H1 (cell line): ENCODE data around the gene LMNA. TPM values are rescaled to one million over a fixed set of nuclear protein-coding genes. Genes with fewer than 3 reads are reported as not detected.

Source experiments
- CTCF ChIA-PET: fragments of 300-600 bp; sonication (Branson Sonifier 250); formaldehyde crosslinking; loops from one replicate; lab custom pipeline; 2021; ENCODE audit not compliant: partially characterized antibody; lab: Charles Lee
- POLR2A ChIA-PET: fragments of 300-600 bp; sonication (Branson Sonifier 250); formaldehyde crosslinking; loops from one replicate; lab custom pipeline; 2021; ENCODE audit warnings: inconsistent platforms; ENCODE audit not compliant: partially characterized antibody; lab: Charles Lee
- DNase-seq, 2 experiments: peaks; one replicate each; pipeline versions ENCODE4 v3.0.0 to v3.0.0-alpha.2; 2010 to 2022; ENCODE audit warnings: low spot score in 2 of 2, low read depth in 1 of 2, mixed read lengths in 1 of 2
- FAIRE-seq: peaks from 2 replicates; lab custom pipeline; 2011; peaks lifted over from hg19 to GRCh38; lab: Jason Lieb, UNC
- H2AFZ ChIP-seq: 2 replicates; pipeline ENCODE4 v1.8.1; 2012; ENCODE audit warnings: low read length, inconsistent platforms
- H2AK5ac ChIP-seq: 2 replicates; pipeline ENCODE4 v1.6.1; 2013; ENCODE audit warnings: low read depth, low read length
- H2BK120ac ChIP-seq: replicated peaks from 2 replicates; pipeline ENCODE3; 2013; ENCODE audit warnings: low read depth, low read length, inconsistent platforms
- H2BK12ac ChIP-seq: 2 replicates; pipeline ENCODE4 v1.6.1; 2013; ENCODE audit warnings: low read depth, low read length
- H2BK15ac ChIP-seq: 2 replicates; pipeline ENCODE4 v1.6.1; 2013; ENCODE audit warnings: low read length
- H2BK20ac ChIP-seq: 2 replicates; pipeline ENCODE4 v1.6.1; 2013; ENCODE audit warnings: low read length
- H2BK5ac ChIP-seq: 2 replicates; pipeline ENCODE4 v1.6.1; 2013; ENCODE audit warnings: low read depth, low read length
- H3K14ac ChIP-seq: 2 replicates; pipeline ENCODE4 v1.6.1; 2013; ENCODE audit warnings: inconsistent platforms; ENCODE audit not compliant: insufficient read length
- H3K18ac ChIP-seq: 2 replicates; pipeline ENCODE4 v1.6.1; 2013; ENCODE audit warnings: low read length; ENCODE audit errors: extremely low read depth
- H3K23ac ChIP-seq: 2 replicates; pipeline ENCODE4 v1.6.1; 2013; ENCODE audit warnings: inconsistent platforms; ENCODE audit not compliant: insufficient read length
- H3K23me2 ChIP-seq: 2 replicates; pipeline ENCODE4 v1.6.1; 2013; ENCODE audit warnings: low read depth, low read length
- H3K27ac ChIP-seq: 2 replicates; pipeline ENCODE4 v1.6.1; 2011; ENCODE audit warnings: low read depth, low read length, inconsistent platforms
- H3K27me3 ChIP-seq, 4 experiments: replicated peaks in 1 of 4; 1 replicate in 1 of 4; 2 replicates in 3 of 4; pipeline versions ENCODE4 v1.6.1 to v1.8.1; 2011 to 2013; ENCODE audit warnings: low read length in 3 of 4, mild to moderate bottlenecking in 3 of 4, inconsistent platforms in 2 of 4, mixed read lengths in 2 of 4, moderate library complexity in 1 of 4; ENCODE audit not compliant: control insufficient read depth in 3 of 4, insufficient read depth in 3 of 4; ENCODE audit errors: extremely low read depth in 1 of 4
- H3K36me3 ChIP-seq, 4 experiments: 2 replicates each; pipeline versions ENCODE4 v1.6.1 to v1.8.1; 2011 to 2013; ENCODE audit warnings: mild to moderate bottlenecking in 4 of 4, low read length in 3 of 4, moderate library complexity in 2 of 4, control low read depth in 1 of 4, inconsistent platforms in 1 of 4; ENCODE audit not compliant: insufficient read depth in 4 of 4, control insufficient read depth in 2 of 4
- H3K4ac ChIP-seq: replicated peaks from 2 replicates; pipeline ENCODE3; 2013; ENCODE audit warnings: low read length, low read depth, mixed read lengths, inconsistent platforms; ENCODE audit not compliant: insufficient read length
- H3K4me1 ChIP-seq, 4 experiments: replicated peaks in 1 of 4; 1 replicate in 1 of 4; 2 replicates in 3 of 4; pipeline versions ENCODE4 v1.6.1 to v1.8.1; 2011 to 2013; ENCODE audit warnings: low read length in 3 of 4, inconsistent platforms in 2 of 4, mixed read lengths in 1 of 4; ENCODE audit not compliant: insufficient read depth in 4 of 4, control insufficient read depth in 3 of 4
- H3K4me2 ChIP-seq, 2 experiments: 2 replicates each; pipeline versions ENCODE4 v1.6.1 to v1.8.1; 2011 to 2013; ENCODE audit warnings: low read depth in 2 of 2, low read length in 2 of 2, control low read depth in 1 of 2, inconsistent platforms in 1 of 2, mild to moderate bottlenecking in 1 of 2; ENCODE audit not compliant: insufficient read depth in 1 of 2
- H3K4me3 ChIP-seq, 4 experiments: fragments of 200-600, 300-600 bp in 1 of 4; sonication (generic), shearing (Covaris generic), sonication (Bioruptor Twin) in 1 of 4; 2 replicates each; pipeline versions ENCODE4 v1.5.1 to v1.8.1; 2011 to 2016; ENCODE audit warnings: low read length in 4 of 4, low read depth in 3 of 4, control low read depth in 2 of 4, inconsistent platforms in 2 of 4, mild to moderate bottlenecking in 2 of 4, mixed read lengths in 1 of 4, moderate library complexity in 1 of 4; ENCODE audit not compliant: insufficient read depth in 2 of 4; ENCODE audit errors: extremely low read depth in 1 of 4
- H3K56ac ChIP-seq: replicated peaks from 2 replicates; pipeline ENCODE3; 2013; ENCODE audit warnings: low read depth, mild to moderate bottlenecking, mixed read lengths, low read length, inconsistent platforms; ENCODE audit not compliant: insufficient read length
- H3K79me1 ChIP-seq: 2 replicates; pipeline ENCODE4 v1.6.1; 2013; ENCODE audit warnings: low read depth, low read length, control low read depth
- H3K79me2 ChIP-seq, 2 experiments: 2 replicates each; pipeline versions ENCODE4 v1.6.1 to v1.8.1; 2012 to 2013; ENCODE audit warnings: low read length in 2 of 2, mild to moderate bottlenecking in 2 of 2, inconsistent platforms in 1 of 2; ENCODE audit not compliant: insufficient read depth in 2 of 2, control insufficient read depth in 1 of 2
- H3K9ac ChIP-seq, 4 experiments: replicated peaks in 1 of 4; 1 replicate in 1 of 4; 2 replicates in 3 of 4; pipeline versions ENCODE4 v1.6.1 to v1.8.1; 2011 to 2013; ENCODE audit warnings: low read depth in 3 of 4, low read length in 3 of 4, control low read depth in 2 of 4, mild to moderate bottlenecking in 2 of 4, moderate library complexity in 2 of 4, inconsistent platforms in 1 of 4; ENCODE audit errors: extremely low read depth in 1 of 4
- H3K9me3 ChIP-seq, 2 experiments: 2 replicates each; pipeline versions ENCODE4 v1.6.1 to v1.8.1; 2012 to 2013; ENCODE audit warnings: mild to moderate bottlenecking in 2 of 2, moderate library complexity in 2 of 2, control low read depth in 1 of 2, inconsistent platforms in 1 of 2, low read depth in 1 of 2, low read length in 1 of 2, mixed read lengths in 1 of 2; ENCODE audit not compliant: insufficient read depth in 2 of 2
- H4K20me1 ChIP-seq, 2 experiments: replicated peaks in 1 of 2; 2 replicates each; pipeline versions ENCODE3 to v1.8.1; 2011 to 2013; ENCODE audit warnings: inconsistent platforms in 2 of 2, low read length in 2 of 2, mild to moderate bottlenecking in 1 of 2; ENCODE audit not compliant: insufficient read depth in 2 of 2, control insufficient read depth in 1 of 2
- H4K5ac ChIP-seq: 2 replicates; pipeline ENCODE4 v1.6.1; 2013; ENCODE audit warnings: low read length, low read depth, mixed read lengths, inconsistent platforms; ENCODE audit not compliant: insufficient read length
- H4K8ac ChIP-seq: 2 replicates; pipeline ENCODE4 v1.8.0; 2013; ENCODE audit warnings: mild to moderate bottlenecking, moderate library complexity, low read length, inconsistent platforms; ENCODE audit not compliant: insufficient read depth; ENCODE audit errors: extremely low read depth
- H4K91ac ChIP-seq: replicated peaks from 2 replicates; pipeline ENCODE3; 2013; ENCODE audit warnings: low read length, mixed read lengths, inconsistent platforms; ENCODE audit not compliant: insufficient read length
- BRCA1 ChIP-seq: IDR thresholded peaks from 2 replicates; pipeline ENCODE4 v1.6.1; 2012; ENCODE audit warnings: low read depth, low read length, improper control_type of control experiment
- CTBP2 ChIP-seq: IDR thresholded peaks from 2 replicates; pipeline ENCODE4 v1.7.0; 2011; ENCODE audit warnings: borderline replicate concordance, mild to moderate bottlenecking, moderate library complexity, mixed read lengths, low read length; ENCODE audit not compliant: insufficient read depth, insufficient read length
- EP300 ChIP-seq, 2 experiments: IDR thresholded peaks; 1 replicate in 1 of 2; 2 replicates in 1 of 2; pipeline ENCODE4 v1.6.1; 2011 to 2012; ENCODE audit warnings: low read depth in 2 of 2, low read length in 2 of 2, mild to moderate bottlenecking in 2 of 2, borderline replicate concordance in 1 of 2, inconsistent platforms in 1 of 2, moderate library complexity in 1 of 2
- GABPA ChIP-seq: IDR thresholded peaks from 2 replicates; pipeline ENCODE4 v1.6.1; 2011; ENCODE audit warnings: mild to moderate bottlenecking, low read length, moderate library complexity, borderline replicate concordance; ENCODE audit not compliant: insufficient read depth
- KDM1A ChIP-seq: fragments of 200-600, 300-600 bp; sonication (generic); IDR thresholded peaks from 2 replicates; pipeline ENCODE4 v1.7.1; 2016; ENCODE audit warnings: mild to moderate bottlenecking, low read length, borderline replicate concordance
- PHF8 ChIP-seq: fragments of 200-600 bp; sonication (generic); conservative IDR thresholded peaks from 2 replicates; pipeline ENCODE4 v1.7.1; 2012; ENCODE audit warnings: low read depth, mild to moderate bottlenecking, inconsistent platforms, low read length, moderate library complexity
- POLR2A ChIP-seq, 2 experiments: IDR thresholded peaks; 1 replicate in 1 of 2; 2 replicates in 1 of 2; pipeline ENCODE4 v1.6.1; 2011; ENCODE audit warnings: low read depth in 2 of 2, low read length in 2 of 2, mild to moderate bottlenecking in 2 of 2; ENCODE audit errors: control extremely low read depth in 1 of 2
- POLR2AphosphoS5 ChIP-seq: IDR thresholded peaks from 2 replicates; pipeline ENCODE4 v1.6.1; 2011; ENCODE audit warnings: low read depth, low read length
- RBBP5 ChIP-seq: IDR thresholded peaks from 2 replicates; pipeline ENCODE4 v1.7.1; 2012; ENCODE audit warnings: low read depth, mild to moderate bottlenecking, inconsistent platforms, low read length, moderate library complexity, borderline replicate concordance
- RFX5 ChIP-seq: IDR thresholded peaks from 2 replicates; pipeline ENCODE4 v1.6.1; 2011; ENCODE audit warnings: low read depth, low read length, improper control_type of control experiment, borderline replicate concordance
- SIRT6 ChIP-seq: IDR thresholded peaks from one replicate; pipeline ENCODE4 v1.7.1; 2012; ENCODE audit warnings: low read length, inconsistent platforms
- SUZ12 ChIP-seq: fragments of 200-600 bp; sonication (generic); IDR thresholded peaks from 2 replicates; pipeline ENCODE4 v1.6.1; 2012; ENCODE audit warnings: mild to moderate bottlenecking, inconsistent platforms, low read length, moderate library complexity, mixed read lengths
- YY1 ChIP-seq: IDR thresholded peaks from 2 replicates; pipeline ENCODE4 v1.6.1; 2011; ENCODE audit warnings: low read depth, mild to moderate bottlenecking, low read length
- WGBS, 2 experiments: shearing (Covaris generic) in 1 of 2; methylation state at CpG; one replicate each; pipeline versions ENCODE4 v1.1.6 to v1.1.7; 2013 to 2015; ENCODE audit warnings: low lambda C conversion rate in 2 of 2, mixed read lengths in 2 of 2, inconsistent platforms in 1 of 2, low coverage in 1 of 2, missing lambda C conversion rate in 1 of 2; ENCODE audit not compliant: insufficient replicate concordance in 2 of 2, insufficient coverage in 1 of 2, insufficient read length in 1 of 2; ENCODE audit errors: extremely low coverage in 1 of 2, missing lambda C conversion rate in 1 of 2; 5-methylcytosine and 5-hydroxymethylcytosine counted together
- polyA plus RNA-seq, 7 experiments: library from polyadenylated mRNA; depleted of rRNA in 3 of 7; stranded (reverse) in 5 of 7; unstranded in 2 of 7; fragments of >200 nt in 5 of 7; fragments of 200-250 nt in 2 of 7; gene quantifications; 1 replicate in 5 of 7; 2 replicates in 1 of 7; 4 replicates in 1 of 7; pipeline versions ENCODE4 v1.2.1 to v1.2.3, GENCODE V29; 2011 to 2013; ENCODE audit warnings: missing spikeins in 2 of 7, mixed read lengths in 2 of 7
- total RNA-seq: library from RNA; stranded (reverse); fragmentation: NEBNext Ultra II Directional; extraction: Animal tissue kit (Norgen Biotek cat#: 25700); gene quantifications from 2 replicates; pipeline ENCODE4 v1.2.1, GENCODE V29; 2021
- TF ChIP-seq, protein P1 (sequence below): IDR thresholded peaks from 2 replicates; pipeline ENCODE4 v1.6.1; 2012; ENCODE audit warnings: inconsistent platforms

LMNA gene
- total and polyA plus RNA-seq, 2 of the 8 experiments (the other 6 are each of a cell fraction or from before 2014, with no cell fraction given): 25.8 to 46.8 TPM

DNA sequence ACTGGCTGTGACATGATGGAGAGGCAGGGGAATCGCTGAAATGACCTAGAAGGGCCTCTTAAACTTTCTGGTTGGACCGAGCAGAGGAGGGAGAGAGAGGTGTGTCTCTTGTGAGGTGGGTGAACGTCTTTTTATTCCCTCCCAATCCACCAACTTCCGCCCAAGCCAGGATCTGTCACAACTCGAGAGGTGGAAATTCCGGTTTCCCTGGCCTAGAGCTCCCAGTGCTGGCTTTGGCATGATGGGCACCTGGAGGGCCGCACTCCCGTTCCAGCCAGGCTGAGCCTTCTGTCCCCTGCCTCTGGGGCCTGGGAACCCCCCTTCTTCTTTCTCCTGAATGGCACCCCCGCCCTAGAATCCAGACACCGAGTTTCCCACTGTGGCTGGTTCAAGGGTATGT is 38.9 kb downstream of the LMNA start, which contains the start of gene SEMA4A:
Gene SEMA4A (plus strand): TSS at position 224 of the 400 bp plus-strand sequence. CDS start 994 bp downstream, outside the sequence.
- Histone ChIP-seq H2BK15ac (peak within 1 kb of the TSS; percentile 81), H4K91ac (no peak within 1 kb of the TSS), H3K9me3 (no peaks in the 10 kb centered on the region), H3K4me1 (peaks cover 16 to 34% (median 20%) of the 10 kb centered on the region in 4 experiments), H2BK120ac (no peak within 1 kb of the TSS), H3K14ac (no peak within 1 kb of the TSS), H3K4me2 (no peak within 1 kb of the TSS), H3K79me2 (no peaks in the 10 kb centered on the region), H2AFZ (no peak within 1 kb of the TSS), H3K27ac (no peak within 1 kb of the TSS), H3K9ac (peak within 1 kb of the TSS in 1 of 4 experiments; percentile 6; a peak in 1 of 7 replicates), H3K56ac (no peak within 1 kb of the TSS), H3K18ac (0 out of 2 replicates have a peak within 1 kb of the TSS, but pooled peaks have one; percentile 7), H3K4me3 (no peak within 1 kb of the TSS), H3K23ac (no peak within 1 kb of the TSS), H2AK5ac (peak within 1 kb of the TSS; percentile 28; the same call in 1 of the 2 replicates), H2BK12ac (peak within 1 kb of the TSS; percentile 28; the same call in 1 of the 2 replicates), H3K36me3 (no peaks in the 10 kb centered on the region), H3K23me2 (peaks cover 3% of the 10 kb centered on the region; the same call in 1 of the 2 replicates), H3K4ac (no peak within 1 kb of the TSS), H4K5ac (no peak within 1 kb of the TSS), H2BK5ac (no peak within 1 kb of the TSS), H2BK20ac (no peak within 1 kb of the TSS), H4K20me1 (no peaks in the 10 kb centered on the region), H4K8ac (peak within 1 kb of the TSS; percentile 7), H3K27me3 (no peaks in the 10 kb centered on the region), H3K79me1 (no peaks in the 10 kb centered on the region; the same call in 1 of the 2 replicates)
- 86% methylated on average over 9 of the region's 10 CpGs; no CpG with 5 or more reads in 1 of the 2 experiments for WGBS, 2 experiments
- FAIRE-seq: no peak
- DNase-seq: no peak
- POLR2A ChIA-PET: interaction anchor here (1.1 to 3.4 kb wide), 5 partner anchors 41 to 371 kb away, joined by 3 to 13 read pairs (median 4); partner anchors contain the start of gene PMF1
- CTCF ChIA-PET: interaction anchor here (0.9 to 32.8 kb wide), 6 partner anchors 12 to 87 kb away, joined by 3 to 1265 read pairs (median 6); partner anchors contain the start of genes BGLAP and PAQR6
- TF ChIP-seq YY1 (no peak), POLR2AphosphoS5 (no peak), CTBP2 (no peak), BRCA1 (no peak), SIRT6 (no peak), KDM1A (no peak), POLR2A (IDR thresholded peaks at IDR 0.05; ENCODE audit: control extremely low read depth in 1 of 2, low read depth in 2 of 2, low read length in 2 of 2) (no peak), SUZ12 (no peak), RBBP5 (no peak), GABPA (no peak), RFX5 (no peak), EP300 (IDR thresholded peaks at IDR 0.05; ENCODE audit: borderline replicate concordance in 1 of 2, low read depth in 2 of 2, low read length in 2 of 2) (no peak), PHF8 (no peak)
- TF ChIP-seq, protein P1, sequence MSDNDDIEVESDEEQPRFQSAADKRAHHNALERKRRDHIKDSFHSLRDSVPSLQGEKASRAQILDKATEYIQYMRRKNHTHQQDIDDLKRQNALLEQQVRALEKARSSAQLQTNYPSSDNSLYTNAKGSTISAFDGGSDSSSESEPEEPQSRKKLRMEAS: no peak
